Stimulated activated CD8-positive, alpha-beta memory T cell treated with anti-CD3 and anti-CD28 coated beads, Interleukin-4, amount 100 ng/mL, for 24 hours (primary cell): Measurements from ENCODE around the gene LMNB1.
"Not testable (repeated sequence)": the region's sequence is repeated elsewhere in the genome, so short reads cannot be mapped to it uniquely, and the experiment has no call there.

ENCODE experiments used
- DNase-seq: peaks from one replicate; pipeline ENCODE4 v3.0.0-alpha.2; 2020; ENCODE audit warnings: low read depth

The LMNB1 gene

DNA sequence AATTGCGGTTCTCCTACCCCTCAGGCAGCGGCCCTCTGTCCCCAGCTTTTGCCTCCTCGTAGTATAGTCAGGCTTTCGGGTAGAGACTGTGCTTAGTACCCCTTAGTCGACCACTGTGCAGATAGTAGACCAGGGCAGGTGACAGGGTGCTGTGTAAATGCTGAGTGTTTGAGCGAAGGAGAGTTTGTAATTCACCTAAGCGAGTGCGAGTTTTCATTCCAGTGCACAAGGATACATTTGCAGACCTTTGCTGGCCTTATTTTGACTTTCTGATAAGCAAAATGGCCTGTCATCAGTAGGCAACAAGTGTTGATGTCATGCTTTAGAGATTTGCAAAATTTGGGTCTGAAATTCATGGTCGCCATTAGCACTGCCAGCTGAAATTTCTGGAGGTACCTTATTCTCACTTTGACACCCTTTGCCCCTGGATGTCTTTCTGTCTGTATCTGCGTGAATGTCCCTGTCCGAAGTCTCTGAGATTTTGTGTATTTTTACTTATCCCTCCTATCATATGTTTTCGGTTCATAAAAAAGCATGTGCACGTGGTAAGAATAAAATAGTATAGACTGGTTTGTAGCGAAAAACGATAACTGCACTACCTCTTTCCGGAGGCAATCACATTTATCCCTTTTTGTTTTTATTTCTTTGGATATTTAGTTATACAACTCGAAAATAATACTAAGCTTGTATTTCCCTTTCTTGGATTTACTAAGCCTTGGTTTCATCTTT lies 1.9 kb downstream of the LMNB1 start:
- DNase-seq, result no peak

DNA sequence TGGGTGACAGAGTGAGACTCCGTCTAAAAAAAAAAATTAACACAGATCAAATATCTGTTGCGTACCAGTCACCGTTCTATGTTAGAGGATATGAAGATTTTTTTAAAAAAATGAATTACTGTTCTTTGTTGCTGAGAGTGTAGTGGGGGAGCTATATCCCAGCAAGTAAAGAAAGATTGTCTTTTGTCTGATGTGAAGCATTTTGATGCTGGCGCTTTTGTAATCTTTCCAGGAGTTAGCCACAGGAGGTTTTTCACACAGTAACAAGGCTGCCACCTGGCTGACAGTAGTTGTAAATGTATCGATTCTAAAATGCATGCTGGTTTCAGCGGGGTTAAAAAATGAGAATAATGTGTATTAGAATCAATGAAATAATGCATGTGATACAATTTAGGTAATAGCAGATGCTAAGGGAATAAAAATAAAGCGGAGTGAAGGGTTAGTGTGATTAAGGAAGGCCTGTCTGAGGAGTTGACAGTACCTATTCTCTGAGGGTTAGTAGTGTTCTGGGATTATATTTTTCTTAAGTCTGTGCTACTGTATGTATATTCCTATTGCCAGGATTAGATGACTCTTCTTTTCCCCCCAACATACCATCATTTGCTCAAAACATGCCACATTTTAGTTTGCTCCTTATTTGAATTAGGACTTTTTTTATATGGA lies 3.4 kb downstream of the LMNB1 start:
- no peak for DNase-seq

DNA sequence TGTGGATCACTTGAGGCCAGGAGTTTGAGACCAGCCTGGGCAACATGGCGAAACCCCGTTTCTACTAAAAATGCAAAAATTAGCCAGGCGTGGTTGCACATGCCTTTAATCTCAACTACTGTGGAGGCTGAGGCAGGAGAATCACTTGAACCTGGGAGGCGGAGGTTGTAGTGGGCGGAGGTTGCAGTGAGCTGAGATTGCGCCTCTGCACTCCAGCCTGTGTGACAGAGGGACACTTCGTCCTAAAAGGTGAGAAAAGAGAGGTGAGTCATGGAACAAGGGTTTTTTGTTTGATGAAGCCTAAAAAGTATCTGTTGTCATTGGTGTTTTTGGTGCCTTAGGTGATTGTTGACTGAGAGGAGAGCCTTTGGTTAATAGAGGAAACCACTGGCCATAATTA lies 11.5 kb downstream of the LMNB1 start:
- DNase-seq, result not testable (repeated sequence)

DNA sequence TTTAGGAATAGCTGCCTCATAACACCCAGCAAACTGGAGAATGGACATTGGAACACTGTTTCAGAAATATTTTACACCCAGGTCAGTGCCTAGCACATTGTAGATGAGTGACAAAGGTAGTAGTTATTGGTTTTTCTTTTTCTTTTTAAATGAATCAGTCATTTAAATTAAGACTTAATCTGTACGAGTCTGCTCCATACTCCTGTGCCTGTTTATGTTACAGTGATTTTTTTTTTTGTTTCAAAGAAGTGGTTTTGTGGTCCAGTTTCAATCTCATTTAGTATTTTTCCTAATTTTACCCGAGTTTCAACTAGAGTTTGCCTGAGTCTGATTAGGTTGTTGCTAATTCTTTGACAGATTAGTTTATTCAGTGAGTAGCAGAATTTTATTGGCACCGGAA lies 16.2 kb downstream of the LMNB1 start:
- DNase-seq, result no peak

DNA sequence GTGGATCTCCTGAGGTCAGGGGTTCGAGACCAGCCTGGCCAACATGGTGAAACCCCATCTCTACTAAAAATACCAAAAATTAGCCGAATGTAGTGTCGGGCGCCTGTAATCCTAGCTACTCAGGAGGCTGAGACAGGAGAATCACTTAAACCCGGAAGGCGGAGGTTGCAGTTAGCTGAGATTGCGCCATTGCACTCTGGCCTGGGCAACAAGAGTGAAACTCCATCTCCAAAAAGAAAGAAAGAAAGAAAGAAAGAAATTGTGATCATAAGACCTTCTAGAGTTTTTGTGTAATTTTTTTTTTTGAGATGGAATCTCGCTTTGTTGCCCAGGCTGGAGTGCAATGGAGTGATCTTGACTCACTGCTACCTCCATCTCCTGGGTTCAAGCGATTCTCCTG lies 16.7 kb downstream of the LMNB1 start:
- DNase-seq, result not testable (repeated sequence)

DNA sequence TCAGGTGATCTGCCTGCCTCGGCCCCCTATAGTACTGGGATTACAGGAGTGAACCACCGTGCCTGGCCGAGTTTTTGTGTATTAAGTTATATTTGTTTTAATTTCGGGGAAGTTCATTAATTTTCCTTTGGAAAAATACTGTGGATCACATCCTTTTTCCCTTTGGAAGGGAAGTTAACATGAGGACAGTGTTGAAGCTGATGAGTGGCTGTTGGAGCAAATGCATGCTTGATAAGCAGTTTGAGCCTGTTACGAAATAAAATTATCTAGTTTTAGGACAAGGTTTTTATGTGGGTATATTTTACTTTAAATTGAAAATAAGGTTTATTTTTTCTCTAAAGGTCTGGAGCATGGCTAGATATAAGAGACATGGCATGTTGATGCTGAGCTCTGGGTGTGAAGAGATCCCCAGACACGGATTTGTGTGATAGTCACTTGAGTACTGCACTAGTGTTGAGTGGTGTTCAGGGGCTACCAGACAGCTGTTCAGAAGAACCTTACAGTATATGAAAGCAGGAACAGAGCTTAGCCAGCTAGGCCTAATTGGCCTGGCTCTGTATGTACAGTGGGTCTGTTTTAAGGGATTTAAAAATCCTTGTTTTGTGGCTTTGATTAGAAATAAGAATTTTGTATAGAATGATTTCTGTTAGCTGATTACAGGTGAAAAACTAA lies 17.4 kb downstream of the LMNB1 start:
- DNase-seq, result no peak

DNA sequence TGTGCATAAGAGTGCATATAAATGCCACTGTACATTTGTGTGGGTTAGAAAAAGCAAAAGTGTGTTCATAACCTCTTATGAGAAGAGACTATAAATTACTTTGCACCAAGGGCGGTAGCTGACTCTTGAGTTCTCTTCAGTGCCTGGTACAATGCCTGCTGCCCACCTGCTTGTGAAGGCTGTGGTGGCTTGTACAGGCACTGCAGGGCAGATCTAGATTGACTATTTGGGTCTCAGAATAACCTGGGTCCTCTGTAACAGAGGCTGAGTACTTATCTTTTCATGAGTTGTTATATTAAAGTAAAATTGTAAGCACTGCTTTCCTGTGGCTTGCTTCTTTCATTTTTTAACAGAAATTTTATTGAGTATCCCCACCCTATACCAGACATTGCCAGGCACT lies 22.8 kb downstream of the LMNB1 start:
- DNase-seq, result no peak

DNA sequence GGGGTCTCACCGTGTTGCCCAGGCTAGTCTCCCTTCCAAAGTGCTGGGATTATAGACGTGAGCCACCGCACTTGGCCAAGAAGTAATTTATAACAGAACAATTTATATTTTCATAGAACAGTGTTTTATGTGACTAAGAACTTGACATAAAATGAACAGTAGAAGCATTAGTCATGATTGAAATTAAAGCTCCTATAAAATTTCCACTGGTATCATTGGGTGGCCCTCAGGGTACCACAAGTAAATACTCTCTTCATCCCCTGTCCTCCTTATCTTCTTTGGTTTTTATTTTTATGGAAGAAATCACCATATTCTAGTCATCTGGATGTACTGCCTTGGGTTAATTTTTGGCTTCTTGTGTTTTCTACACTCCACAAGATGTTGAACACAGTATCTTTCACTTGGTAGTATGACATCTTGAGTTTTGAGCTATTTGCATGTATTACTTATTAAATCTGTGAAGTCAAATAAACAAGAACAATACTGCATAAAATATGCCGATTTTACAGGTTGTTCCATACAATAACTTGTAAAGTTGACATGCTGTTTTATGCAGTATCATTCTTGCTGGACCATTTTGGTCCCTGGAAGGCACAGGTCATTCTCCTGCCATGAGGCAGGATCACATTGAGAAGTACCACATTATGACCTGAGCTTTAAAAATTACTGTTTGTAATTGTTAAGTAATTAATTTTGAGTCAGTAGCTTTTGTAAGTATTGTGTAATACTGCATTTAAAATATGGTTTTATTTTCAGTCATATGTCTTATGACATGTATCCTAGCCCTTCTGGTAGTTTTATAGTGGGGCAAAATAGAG lies 24.4 kb downstream of the LMNB1 start:
- DNase-seq, result no peak

DNA sequence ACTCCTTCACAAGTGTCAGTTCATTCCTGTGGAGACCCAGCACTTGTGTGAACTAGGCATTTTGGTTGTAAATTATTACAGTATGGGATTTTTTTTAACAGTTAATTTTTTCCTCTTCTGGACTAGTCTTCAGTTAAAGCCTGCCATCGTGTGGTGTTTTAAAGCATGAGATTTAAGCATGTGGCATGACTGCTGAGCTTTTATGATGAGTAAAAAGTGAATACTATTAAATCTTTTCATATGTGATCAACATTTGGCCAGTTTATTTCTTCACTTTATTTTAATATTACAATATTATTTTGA lies 25.0 kb downstream of the LMNB1 start:
- DNase-seq, result no peak

DNA sequence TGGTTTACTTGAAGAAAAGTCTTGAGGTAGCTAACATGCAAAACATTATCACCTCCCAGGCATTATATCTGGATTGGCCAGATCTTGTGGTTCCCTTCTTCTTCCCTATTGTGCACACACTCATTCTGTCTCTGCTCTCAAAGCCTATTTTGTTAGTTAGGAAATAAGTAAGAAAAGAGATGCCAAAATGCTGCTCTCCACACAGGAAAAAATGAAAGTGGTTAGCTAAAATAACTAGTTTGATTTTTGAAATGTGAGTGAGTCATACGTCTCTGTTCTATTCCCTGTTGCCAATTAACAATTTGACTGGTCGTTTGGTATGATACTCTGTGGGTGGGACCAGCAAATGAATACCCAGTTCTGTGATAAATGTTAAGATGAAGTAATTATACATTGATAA lies 28.1 kb downstream of the LMNB1 start:
- DNase-seq, result no peak

DNA sequence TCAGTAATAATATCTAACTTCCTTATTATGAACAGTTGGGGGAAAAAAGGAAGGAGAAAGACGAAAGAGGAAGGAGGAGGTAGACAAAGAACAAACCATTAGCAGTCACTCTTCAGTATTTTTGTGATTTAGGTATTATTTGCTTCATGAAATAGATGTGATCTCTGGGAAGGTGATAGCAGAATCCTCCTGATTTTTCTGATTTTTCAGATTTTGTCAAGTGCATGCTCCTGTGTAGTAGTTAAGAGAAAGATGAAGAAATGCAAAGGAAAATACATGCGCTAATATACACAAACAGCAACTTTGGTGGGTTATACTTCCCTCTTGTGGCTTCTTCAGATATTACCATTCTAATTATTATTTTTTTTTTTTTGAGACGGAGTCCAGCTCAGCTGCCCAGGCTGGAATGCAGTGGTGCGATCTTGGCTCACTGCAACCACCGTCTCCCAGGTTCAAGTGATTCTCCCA lies 31.6 kb downstream of the LMNB1 start:
- no peak for DNase-seq

DNA sequence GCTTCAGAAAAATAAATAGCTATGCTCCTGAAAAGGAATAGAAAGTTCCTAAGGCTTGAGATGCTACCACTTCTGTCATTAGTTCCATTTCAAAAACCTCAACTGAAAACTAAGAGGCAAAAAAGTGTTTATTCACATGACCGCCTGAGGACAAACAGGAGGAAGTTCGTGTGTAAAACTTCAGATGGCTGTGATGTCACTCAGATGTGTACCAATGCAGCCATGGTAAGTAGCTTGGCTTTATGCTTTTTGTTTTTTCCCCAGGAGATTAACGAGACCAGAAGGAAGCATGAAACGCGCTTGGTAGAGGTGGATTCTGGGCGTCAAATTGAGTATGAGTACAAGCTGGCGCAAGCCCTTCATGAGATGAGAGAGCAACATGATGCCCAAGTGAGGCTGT lies 33.0 kb downstream of the LMNB1 start:
- DNase-seq, result no peak

DNA sequence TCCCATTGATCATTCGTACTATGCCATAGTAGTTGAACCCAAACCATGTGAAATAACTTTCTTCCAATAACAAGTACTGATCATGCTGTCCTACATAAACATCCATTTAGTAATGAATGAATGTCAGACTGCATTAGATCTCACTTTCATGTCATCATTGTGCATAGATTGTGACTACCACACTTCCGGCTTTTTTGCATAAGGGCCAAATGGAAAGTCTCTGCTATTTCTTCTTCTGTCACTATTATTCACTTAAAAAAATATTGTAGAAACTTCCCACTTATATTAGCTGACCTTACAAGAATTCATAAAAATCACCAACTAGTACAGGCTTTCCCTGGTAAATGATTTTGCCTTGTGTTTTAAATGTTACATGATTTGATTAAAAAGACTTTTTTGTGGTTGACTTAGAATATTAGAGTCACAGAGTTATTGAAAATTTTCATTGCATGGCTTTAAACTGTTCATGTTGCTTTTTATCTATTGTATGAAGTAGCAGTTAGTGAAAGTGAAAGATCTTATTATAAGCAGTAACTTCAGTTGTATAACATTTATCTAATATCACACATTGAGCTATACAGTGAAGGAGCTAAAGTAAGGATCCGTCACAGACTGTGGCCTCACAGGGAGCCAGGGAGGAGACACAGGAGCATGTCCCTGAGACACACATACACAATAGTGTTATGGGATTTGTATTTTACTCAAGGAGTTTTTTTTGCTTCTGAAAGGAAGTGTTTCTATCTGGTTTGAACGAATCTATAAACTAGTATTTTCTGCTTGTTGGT lies 33.9 kb downstream of the LMNB1 start:
- no peak for DNase-seq

DNA sequence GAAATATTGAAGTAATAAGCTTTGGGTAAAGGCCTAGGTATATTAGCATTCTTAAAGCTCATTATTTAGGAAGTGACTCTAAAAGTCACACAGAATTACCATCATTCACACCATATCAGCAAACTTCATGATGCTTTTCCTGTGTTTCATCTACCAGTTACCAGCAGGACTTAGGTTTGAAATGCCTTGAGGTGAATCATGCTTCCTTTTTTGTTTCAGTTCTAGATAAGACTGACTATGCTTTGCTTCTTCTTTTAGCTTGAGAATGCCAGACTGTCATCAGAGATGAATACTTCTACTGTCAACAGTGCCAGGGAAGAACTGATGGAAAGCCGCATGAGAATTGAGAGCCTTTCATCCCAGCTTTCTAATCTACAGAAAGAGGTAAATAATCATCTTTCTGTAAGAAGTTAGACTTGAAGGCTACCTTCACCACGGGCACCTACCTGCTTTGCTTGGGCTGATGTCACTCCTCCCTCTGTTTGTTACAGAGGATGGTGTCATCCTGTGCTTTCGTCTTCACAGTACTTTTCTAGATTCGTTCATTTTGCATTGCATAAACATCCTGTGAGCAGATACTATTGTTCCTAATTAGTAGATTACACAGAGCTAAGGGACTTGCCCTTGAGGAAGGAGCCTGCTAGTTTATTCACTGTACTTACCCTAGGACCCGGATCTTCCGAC lies 34.7 kb downstream of the LMNB1 start:
- no peak for DNase-seq

DNA sequence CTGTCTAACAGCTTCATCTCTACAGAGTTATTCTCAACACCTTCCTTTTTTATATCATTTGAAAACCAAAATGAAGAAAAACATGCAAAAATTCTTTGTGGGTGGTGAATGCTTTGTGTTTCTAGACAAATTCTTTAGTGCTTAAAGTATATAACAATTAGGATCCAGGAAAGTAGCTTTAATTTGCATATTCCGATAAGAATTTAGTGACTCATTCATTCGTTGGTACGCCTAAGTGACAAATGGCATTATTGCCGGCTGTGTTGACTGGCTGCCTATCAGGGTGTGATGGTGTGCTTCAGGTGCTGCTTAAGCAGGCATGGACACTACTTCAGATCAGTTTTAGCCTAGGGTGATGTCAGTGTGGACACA lies 35.2 kb downstream of the LMNB1 start:
- DNase-seq, result no peak

DNA sequence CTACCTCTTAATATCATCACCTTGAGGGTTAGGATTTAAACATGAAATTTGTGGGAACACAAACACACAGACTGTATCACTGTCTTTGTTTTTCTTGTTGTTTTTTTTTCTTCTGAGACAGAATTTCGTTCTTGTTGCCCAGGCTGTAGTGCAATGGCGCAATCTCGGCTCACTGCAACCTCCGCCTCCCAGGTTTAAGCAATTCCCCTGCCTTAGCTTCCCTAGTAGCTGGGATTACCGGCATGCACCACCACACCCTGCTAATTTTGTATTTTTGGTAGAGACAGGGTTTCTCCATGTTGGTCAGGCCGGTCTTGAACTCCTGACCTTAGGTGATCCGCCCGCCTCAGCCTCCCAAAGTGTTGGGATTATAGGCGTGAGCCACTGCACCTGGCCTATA lies 36.9 kb downstream of the LMNB1 start:
- DNase-seq, result not testable (repeated sequence)

DNA sequence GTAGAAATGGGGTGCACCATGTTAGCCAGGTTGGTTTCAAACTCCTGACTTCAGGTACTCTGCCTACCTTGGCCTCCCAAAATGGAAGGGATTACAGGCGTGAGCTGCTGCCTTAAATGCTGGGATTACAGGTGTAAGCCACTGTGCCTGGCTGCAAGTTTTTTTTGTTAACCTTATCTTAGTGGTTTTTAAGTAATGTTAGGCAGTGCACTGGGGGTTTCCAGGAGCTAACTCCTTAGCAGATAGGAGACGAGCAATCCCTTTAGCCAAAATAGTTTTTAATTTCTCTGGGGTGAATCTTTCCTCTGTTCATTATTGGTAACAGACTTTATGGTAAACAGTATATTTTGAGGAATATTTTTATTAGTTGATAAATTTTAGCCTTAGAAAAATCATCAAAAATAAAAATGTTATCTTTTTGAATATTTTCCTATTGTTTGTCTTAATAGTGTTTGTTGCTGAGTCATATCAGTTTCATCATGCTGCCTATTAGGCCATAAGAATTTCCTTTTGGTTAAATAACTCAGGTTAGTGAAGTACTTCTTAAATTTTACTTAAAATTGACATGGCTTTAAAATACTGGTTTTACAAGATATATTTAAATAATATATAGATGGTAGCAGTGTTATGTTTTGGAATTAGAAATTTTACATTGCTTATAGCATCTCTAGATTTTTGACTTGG lies 37.9 kb downstream of the LMNB1 start:
- DNase-seq, result no peak

DNA sequence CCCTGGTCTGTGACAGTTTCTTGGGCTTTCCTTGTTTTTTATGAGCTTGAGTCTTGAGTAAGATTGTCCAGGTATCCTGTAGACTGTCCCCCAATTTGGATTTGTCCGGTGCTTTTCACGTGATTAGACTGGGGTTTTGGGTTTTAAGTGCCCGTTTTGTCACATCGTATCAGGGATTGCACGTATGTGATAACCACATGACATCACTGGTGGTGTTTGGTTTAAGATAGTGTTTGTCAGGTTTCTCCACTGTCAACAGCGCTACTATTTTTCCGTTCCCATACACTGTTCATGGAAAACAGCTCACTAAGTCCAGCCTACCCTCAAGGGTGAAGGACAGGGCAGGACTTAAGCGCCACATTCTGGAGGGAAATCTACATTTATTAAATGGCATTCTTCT lies 39.7 kb downstream of the LMNB1 start:
- DNase-seq, result no peak

DNA sequence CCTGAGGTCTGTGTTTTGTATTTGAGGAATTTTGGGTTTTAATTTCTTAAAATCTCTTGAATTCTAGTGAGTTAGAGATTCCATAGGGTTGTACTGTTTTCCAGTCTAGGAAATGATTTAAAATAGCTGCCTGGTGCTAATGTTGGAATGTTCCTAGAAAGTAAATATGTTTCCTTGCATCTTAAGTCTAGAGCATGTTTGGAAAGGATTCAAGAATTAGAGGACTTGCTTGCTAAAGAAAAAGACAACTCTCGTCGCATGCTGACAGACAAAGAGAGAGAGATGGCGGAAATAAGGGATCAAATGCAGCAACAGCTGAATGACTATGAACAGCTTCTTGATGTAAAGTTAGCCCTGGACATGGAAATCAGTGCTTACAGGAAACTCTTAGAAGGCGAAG lies 41.8 kb downstream of the LMNB1 start:
- no peak for DNase-seq

DNA sequence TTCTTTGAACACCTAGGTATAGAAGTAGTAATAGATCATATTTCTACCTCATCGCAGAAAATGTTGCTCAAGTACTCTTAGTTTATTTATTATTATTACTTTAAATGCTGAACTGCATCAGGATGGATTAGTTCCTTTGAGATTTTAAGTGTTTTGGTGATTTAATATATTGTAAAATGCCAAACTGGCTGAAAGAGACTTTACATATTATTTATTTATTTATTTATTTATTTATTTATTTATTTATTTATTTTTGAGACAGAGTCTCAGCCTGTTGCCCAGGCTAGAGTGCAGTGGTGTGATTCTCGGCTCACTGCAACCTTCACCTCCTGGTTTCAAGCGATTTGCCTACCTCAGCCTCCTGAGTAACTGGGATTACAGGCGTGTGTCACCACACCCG lies 42.3 kb downstream of the LMNB1 start:
- DNase-seq, result no peak
